IPS DF 4.7 (cell line): Measurements from ENCODE around the gene HHIPL1.
"Not testable (repeated sequence)": the region's sequence is repeated elsewhere in the genome, so short reads cannot be mapped to it uniquely, and the experiment has no call there.

ENCODE experiments used
- DNase-seq: peaks from one replicate; pipeline ENCODE4 v3.0.0-alpha.2; 2013; ENCODE audit warnings: low spot score; ENCODE audit errors: extremely low read depth

Gene HHIPL1

GRCh38 chr14:99633141-99633540, 11.8 kb upstream of the HHIPL1 start:
- no peak for DNase-seq

- no peak for DNase-seq
Measured at GRCh38 chr14:99633918-99634317, 11.0 kb upstream of the HHIPL1 start.

DNA sequence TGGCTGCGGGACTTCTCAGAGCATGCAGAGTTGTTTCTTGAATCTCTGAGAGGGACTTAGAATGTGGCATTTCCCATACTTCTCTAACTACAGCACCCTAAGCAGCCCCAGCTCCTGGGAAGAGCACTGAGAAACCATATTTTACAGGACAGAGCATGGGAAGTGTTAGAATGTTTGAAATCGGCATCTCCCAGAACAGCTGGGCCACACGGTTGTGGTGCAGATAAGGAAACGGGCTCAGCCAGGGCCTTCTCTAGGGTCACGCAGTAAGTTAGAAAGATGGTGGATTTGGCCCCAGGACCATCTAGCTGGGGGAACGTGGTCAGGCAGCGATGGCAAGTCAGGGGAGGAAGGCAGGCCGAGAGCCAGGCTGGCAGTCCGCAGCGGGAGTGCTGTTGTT, 10.5 kb upstream of the HHIPL1 start:
- DNase-seq, result no peak

DNA sequence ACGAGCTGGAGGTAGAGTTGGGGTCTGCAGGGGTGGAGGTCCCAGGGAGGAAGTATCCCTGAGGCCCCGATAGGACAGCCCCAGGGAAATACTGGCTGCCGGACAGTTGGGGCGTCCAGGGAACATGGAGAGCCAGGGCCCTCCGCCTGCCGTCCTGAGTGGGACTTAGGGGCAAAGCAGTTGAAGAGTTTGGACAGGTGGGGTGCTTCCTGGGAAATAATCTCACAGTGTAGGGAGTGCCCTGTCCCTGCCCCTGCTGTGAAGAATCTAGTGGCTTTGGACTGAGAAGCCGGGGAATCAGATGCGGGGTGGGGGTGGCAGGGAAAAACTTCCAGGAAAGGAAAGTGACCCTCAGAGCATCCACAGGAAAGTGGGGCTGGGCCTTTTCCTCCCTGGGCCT, 9.8 kb upstream of the HHIPL1 start:
- no peak for DNase-seq

DNA sequence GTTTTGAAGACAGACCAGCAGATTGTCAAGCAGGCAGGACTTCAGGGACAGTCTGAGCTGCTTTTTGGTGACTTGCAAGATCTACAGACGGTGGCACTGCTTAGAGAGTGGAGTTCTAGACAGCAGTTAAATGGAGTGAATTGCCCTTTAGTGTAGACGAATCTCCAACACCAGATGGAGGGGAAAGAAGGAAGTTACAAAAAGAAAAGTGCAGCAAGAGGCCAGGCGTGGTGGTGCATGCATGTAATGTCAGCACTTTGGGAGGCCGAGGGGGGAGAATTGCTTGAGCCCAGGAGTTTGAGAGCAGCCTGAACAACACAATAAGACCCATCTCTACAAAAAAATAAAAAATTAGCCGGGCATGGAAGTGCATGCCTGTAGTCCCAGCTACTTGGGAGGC, 8.4 kb upstream of the HHIPL1 start:
- DNase-seq, result no peak

DNA sequence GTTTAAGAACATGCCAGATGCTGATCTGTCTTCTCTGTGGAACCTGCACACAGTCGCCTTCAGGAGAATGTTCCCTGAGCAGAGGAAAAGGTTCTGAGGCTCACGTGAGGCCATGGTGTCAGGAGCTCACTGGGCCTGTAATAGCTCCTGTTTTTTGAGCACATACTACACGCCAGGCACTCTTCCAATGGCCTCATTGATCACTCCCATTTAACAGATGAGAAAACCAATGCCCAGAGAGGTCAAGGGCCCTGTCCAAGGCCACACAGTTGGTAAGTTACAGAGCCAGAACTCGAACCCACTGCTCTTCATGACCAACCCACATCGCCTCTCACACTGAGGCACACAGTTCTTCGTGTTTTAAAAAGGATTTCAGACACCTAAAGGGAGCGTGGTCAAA, 7.3 kb upstream of the HHIPL1 start:
- no peak for DNase-seq

DNA sequence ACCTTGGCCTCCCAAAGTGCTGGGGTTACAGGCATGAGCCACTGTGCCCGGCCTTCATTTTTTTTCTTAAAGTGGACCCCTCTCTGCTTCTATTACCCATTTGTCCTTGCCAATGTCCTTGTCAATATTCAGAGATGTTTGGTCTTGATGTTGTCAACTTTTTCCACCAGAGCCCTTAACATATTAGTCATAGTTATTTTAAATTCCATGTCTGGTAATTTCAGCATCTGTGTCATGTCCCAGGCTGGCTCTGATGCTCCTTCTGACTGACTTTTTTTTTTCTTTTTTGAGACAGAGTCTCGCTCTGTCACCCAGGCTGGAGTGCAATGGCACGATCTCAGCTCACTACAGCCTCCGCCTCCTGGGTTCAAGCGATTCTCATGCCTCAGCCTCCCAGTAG, 2.2 kb upstream of the HHIPL1 start:
- not testable (repeated sequence) for DNase-seq

GRCh38 chr14:99643343-99643742, 1.6 kb upstream of the HHIPL1 start:
- no peak for DNase-seq

- DNase-seq, result no peak
Measured at GRCh38 chr14:99644035-99644587, 818 bp upstream of the HHIPL1 start.

DNA sequence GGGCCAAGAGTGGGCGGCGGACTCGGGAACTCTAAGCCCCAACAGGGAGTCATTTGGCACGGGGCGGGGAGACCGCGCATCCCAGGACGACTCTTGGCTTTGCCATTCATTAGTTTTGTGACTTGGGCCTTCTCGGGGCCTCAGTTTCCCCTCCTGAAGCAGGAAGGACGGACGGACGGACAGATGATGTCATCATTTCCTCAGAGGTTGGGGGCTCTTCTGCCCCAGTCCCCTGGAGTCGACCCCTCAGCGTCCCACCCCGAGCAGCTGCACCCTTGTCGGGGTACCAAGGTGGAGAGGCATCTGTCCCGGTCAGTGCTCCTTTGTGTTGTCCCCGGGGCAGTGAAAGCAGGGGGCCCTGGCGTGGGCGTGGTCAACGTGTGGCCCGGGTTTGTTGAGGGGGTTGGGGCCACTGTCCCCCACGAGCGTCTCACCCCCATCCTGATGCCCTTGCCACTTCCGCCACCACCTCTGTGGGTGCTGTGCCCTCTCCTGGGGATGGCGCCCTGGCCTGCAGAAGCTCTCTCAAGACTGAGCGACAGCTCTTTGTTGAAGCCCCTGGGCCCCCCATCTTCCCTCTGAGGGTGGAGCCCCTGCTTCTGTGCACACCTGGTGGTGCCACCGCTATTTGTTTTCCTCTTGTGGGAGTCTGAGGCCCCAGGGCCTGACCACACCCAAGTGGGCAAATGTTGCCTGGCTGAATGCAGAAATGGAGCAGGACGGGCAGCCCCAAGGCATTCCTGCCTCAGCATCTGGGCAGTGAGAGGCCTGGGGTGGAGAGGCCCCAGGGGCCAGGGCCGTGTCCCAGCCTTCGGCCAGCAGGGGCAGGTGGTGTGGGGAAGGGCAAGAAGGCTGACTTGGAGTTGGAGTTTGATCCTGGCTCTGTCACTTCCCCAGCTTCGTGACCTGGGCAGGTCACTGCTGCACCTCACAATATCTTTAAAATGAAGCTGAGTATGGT, 896 bp downstream of the HHIPL1 start:
- DNase-seq, result no peak

DNA sequence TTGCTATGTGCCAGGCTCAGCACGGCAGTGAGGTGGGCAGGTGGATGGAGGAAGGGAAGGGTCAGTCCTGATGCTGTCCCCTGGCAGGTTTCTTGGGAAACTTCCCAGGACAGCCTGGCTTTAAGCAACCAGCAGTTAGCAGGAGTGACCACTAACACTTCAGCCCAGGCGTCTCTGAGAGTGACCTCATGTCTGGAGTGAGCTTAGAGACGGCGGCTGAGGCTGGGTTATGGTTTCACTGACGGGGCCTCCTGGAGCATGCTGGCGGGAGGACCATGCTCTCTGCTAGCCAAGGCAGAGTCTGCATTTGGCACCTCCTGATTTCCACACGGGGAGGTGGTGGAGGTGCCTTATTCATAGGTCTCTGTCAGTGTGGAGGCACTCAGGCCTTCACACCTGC, 2.5 kb downstream of the HHIPL1 start:
- DNase-seq, result no peak

DNA sequence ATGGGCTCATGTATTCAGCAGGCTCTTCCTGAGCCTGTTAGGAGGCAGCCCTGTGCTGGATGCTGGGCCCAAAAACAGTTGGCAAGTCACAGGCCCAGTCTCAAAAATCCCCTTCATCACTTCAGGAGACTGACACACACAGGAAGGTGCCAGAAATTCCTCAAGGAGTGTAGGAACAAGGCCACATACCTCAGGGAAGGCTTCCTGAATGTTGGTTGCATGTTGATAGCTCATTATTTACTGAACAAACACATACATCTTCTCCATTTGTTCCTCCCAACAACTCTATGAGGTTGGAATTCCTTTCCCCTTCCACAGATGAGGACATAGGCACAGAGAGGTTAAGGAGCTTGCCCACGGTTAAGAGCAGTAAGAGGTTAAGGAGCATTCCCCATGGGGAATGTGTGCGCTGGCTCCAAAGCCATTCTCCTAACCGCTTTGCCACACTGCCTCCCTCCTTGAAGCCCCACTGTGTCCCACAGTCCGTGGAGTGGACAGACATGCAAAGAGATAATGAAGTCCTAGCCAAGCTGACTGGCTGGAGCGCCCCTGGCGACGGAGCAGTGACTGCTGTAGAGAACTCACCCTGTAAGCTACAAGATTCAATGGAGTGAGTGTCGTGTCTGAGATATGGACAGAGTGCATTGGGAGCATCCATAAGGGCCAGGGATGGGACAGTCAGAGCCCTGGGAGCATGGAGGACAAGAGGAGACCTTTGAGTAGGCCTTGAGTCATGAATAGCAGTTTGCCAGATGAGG, 3.3 kb downstream of the HHIPL1 start:
- no peak for DNase-seq

DNA sequence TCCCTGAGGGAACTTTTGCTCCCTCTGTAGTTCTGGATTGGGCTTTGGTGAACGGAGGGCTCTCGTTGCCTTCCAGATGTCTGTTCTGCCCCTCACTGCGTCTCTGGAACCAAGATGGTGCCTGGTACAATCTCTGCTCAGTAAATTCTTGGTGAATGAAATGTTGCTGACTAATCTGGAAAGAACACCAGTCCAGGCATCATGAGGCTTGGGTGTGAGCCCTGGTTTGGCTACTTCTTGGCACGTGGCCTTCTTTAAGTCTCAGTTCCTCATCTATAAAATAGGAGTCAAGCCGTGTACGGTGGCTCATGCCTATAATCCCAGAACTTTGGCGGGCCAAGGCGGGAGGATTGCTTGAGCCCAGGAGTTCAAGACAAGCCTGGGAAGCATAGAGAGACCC, 4.3 kb downstream of the HHIPL1 start:
- DNase-seq, result no peak

DNA sequence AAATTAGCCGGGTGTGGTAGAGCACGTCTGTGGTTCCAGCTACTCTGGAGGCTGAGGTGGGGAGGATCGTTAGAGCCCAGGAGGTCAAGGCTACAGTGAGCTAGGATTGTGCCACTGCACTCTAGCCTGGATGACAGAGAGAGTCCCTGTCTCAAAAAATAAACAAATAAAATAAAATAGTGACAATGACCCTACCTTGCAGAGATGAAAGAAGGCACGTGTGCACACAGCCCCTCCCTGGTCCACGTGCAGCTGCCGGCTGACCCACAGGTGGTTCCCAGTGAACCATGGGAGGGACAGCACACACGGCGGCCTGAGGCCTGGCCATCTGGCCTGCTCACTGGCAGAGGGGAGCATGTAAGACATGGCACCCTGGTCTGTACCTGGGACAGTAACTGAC, 4.7 kb downstream of the HHIPL1 start:
- DNase-seq, result no peak

DNA sequence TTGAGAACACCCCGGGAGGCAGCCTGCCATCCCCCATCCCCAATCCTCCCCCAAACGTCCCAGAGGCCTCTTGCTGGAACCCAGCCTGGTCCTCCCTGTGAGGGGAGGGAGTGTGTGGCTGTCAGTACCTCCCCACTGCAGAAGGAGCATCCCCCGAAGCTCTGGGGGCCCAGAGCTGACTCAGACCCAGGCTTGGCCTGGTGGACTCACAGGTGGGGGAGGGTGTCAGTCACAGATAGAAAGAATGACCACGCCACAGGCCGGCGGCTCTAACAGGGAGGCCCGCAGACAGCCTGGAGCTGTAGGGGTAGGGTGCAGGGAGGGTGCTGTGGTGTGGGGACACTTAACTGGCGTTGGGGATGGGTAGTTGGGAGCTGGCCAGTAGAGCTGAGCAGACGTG, 5.3 kb downstream of the HHIPL1 start:
- no peak for DNase-seq

GRCh38 chr14:99651953-99652746, 7.2 kb downstream of the HHIPL1 start:
- no peak for DNase-seq

DNA sequence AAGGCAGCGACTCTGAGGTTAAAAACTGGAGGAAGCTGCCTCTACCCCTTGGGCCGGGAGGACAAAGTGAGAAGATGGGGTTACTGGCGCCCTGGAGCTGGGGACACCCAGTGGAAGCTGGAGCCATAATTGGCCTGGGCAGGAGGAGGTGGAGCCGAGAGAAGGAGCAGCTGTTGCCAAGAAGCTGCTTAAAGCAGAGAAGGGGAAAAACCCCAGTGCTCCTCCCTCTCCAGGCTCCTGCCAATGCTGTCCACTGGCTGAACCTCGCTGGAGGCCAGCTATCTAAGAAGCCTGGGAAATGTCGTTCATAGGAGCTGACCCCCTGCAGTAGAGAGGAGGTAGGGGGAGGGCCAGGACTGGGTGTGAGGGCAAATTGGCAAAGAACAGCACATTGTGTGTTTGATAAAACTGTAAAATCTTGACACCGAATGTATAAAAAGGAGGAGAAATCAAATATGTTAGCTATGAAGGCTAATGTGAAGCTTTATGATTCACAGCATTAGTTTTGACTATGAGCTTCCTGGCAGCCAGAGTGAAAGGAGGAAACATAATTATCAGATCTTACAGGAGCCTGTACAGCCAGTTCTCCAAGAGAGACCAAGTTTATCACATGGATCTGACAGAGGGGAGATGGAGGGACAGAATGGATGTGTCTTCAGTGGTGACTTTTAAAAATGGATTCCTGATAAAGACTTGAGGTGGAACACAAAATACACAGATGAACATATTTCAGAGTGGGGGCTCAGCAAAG, 9.5 kb downstream of the HHIPL1 start:
- DNase-seq, result no peak

DNA sequence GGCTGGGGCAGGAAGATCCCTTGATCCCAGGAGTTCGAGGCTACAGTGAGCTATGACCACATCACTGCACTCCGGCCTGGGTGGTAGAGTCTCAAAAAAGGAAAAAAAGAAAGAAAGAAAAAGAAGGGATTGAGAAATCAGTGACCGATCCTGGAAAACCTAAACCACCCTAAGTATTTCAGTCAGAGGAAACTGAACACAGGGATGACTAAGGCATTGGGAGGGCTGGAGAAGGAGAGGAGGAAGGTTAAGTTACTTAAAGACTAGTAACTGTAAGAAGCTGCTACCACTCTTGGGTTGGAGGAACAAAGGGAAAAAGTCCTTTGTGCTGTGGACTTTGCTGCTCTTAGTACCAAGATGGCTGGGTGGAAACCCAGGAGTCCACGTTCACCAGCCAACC, 10.6 kb downstream of the HHIPL1 start:
- no peak for DNase-seq

- DNase-seq, result no peak
Measured at GRCh38 chr14:99656171-99656570, 11.2 kb downstream of the HHIPL1 start.

GRCh38 chr14:99657645-99658155, 12.8 kb downstream of the HHIPL1 start:
- no peak for DNase-seq
